ENCODE results near the gene PRRT3. TPM values are rescaled to one million over a fixed set of nuclear protein-coding genes. Genes with fewer than 3 reads are reported as not detected.

PRRT3 gene
- total and polyA plus RNA-seq, 2 of the 4 experiments (the other 2 are of a cell fraction): 0.72 to 4.2 TPM

DNA sequence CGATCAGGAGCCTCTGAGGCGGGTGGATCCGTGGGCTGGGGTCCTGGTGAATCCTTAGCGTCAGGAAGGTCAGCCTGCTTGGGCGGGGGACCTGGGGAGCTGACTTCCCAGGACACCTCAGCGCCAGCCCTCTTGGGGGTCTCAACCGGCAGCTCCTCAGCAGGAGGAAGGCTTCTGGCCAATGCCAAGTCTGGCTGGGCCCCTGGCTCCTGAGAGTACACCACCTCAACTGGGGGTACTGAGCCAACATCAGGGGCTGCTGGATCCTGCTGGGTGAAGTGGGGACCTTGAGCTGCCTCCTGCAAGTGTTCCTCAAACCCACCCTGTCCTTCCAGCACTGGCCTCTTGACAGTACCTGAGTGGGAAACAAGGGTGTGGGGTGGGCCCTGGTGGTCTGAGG is 3.1 kb downstream of the PRRT3 start:
- in situ Hi-C loops (cut with MboI; ENCODE audit: low sequenced_read_pairs): no loop called here
- Histone ChIP-seq H3K14ac (replicated peaks; ENCODE audit: low read depth, low read length) (no peak overlapping the region), H3K9me3 (ENCODE audit: control insufficient read depth, insufficient read depth, low read length) (no peaks in the 10 kb centered on the region), H2AK5ac (ENCODE audit: low read depth, low read length) (no peak overlapping the region), H4K8ac (ENCODE audit: low read depth in 2 of 2, low read length in 2 of 2) (no peak overlapping the region), H3K18ac (ENCODE audit: low read depth, low read length) (no peak overlapping the region), H3K56ac (ENCODE audit: extremely low read depth, insufficient read depth, low read length) (no peak overlapping the region), H3K4ac (ENCODE audit: low read depth, low read length) (no peak overlapping the region), H2BK15ac (ENCODE audit: low read depth, low read length) (no peak overlapping the region), H2AFZ (replicated peaks; ENCODE audit: low read length, poor library complexity) (no peak overlapping the region), H3K4me2 (ENCODE audit: low read depth, low read length) (no peak overlapping the region), H2BK120ac (ENCODE audit: low read depth, low read length) (no peak overlapping the region), H3K27ac (ENCODE audit: insufficient read depth, low read length) (no peak overlapping the region), H3K36me3 (ENCODE audit: control insufficient read depth, insufficient read depth, low read length) (no peaks in the 10 kb centered on the region; the same call in 1 of the 2 replicates), H2AK9ac (replicated peaks; ENCODE audit: low read depth, low read length, poor library complexity) (no peak overlapping the region), H3K23ac (ENCODE audit: low read depth, low read length) (no peak overlapping the region), H3K9me1 (ENCODE audit: insufficient read depth, low read length) (peaks cover 5% of the 10 kb centered on the region), H4K5ac (ENCODE audit: low read depth, low read length) (no peak overlapping the region), H2BK20ac (ENCODE audit: low read depth, low read length) (no peak overlapping the region), H4K91ac (ENCODE audit: insufficient read depth, low read depth, low read length) (no peak overlapping the region), H3K27me3 (ENCODE audit: control insufficient read depth, insufficient read depth, low read length) (no peaks in the 10 kb centered on the region), H3K9ac (ENCODE audit: low read depth, low read length) (no peak overlapping the region), H3K4me3 (ENCODE audit: insufficient read depth, low read depth, low read length) (no peak overlapping the region), H4K20me1 (ENCODE audit: insufficient read depth, low read length) (no peaks in the 10 kb centered on the region; the same call in 1 of the 2 replicates), H2BK5ac (ENCODE audit: low read depth, low read length, poor library complexity, severe bottlenecking) (no peak overlapping the region), H3K79me1 (ENCODE audit: low read depth in 1 of 2, low read length in 2 of 2) (no peaks in the 10 kb centered on the region), H3K4me1 (ENCODE audit: control insufficient read depth, insufficient read depth, low read length) (peaks cover 10% of the 10 kb centered on the region; the same call in 1 of the 2 replicates)
- no TSS peak for BruUV-seq (replicated peaks)
- TF ChIP-seq BHLHE40 (IDR thresholded peaks at IDR 0.05; ENCODE audit: low read depth, low read length): no peak
- no peak for TF ChIP-seq SMC3 (IDR thresholded peaks at IDR 0.05; ENCODE audit: low read depth, low read length)
- no peak for TF ChIP-seq MXI1 (IDR thresholded peaks at IDR 0.05; ENCODE audit: borderline replicate concordance, low read depth, low read length)
- TF ChIP-seq, protein P1, sequence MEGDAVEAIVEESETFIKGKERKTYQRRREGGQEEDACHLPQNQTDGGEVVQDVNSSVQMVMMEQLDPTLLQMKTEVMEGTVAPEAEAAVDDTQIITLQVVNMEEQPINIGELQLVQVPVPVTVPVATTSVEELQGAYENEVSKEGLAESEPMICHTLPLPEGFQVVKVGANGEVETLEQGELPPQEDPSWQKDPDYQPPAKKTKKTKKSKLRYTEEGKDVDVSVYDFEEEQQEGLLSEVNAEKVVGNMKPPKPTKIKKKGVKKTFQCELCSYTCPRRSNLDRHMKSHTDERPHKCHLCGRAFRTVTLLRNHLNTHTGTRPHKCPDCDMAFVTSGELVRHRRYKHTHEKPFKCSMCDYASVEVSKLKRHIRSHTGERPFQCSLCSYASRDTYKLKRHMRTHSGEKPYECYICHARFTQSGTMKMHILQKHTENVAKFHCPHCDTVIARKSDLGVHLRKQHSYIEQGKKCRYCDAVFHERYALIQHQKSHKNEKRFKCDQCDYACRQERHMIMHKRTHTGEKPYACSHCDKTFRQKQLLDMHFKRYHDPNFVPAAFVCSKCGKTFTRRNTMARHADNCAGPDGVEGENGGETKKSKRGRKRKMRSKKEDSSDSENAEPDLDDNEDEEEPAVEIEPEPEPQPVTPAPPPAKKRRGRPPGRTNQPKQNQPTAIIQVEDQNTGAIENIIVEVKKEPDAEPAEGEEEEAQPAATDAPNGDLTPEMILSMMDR (conservative IDR thresholded peaks at IDR 0.05; ENCODE audit: low read depth, low read length): no peak
- no peak for TF ChIP-seq USF2 (IDR thresholded peaks at IDR 0.05; ENCODE audit: low read depth, low read length)
- TF ChIP-seq RFX5 (IDR thresholded peaks at IDR 0.05; ENCODE audit: low read depth, low read length): no peak
- TF ChIP-seq CEBPB (IDR thresholded peaks at IDR 0.05; ENCODE audit: low read depth, low read length): no peak
- no peak for TF ChIP-seq ELK1 (IDR thresholded peaks at IDR 0.05; ENCODE audit: borderline replicate concordance, low read depth, low read length)
- TF ChIP-seq POLR2A (IDR thresholded peaks at IDR 0.05; ENCODE audit: low read depth, low read length): no peak
- WGBS, 2 experiments (ENCODE audit: extremely low coverage in 2 of 2, insufficient read length in 1 of 2): 100% methylated on average over 1 of the region's 7 CpGs; no CpG with 5 or more reads in 1 of the 2 experiments
- ChIA-PET CTCF (no interaction called here), POLR2A (ENCODE audit: unreplicated experiment) (no interaction called here)
- dilution Hi-C loops (cut with HindIII; ENCODE audit: low sequenced_read_pairs, unreplicated experiment): no loop called here
- DNase-seq (no peak), ATAC-seq (ENCODE audit: low read depth) (no peak)
- intact Hi-C loops (cut with micrococcal nuclease): no loop called here
